ENCODE data around the gene SRGAP1. TPM values are rescaled to one million over a fixed set of nuclear protein-coding genes. Genes with fewer than 3 reads are reported as not detected.
"Not testable (repeated sequence)": the region's sequence is repeated elsewhere in the genome, so short reads cannot be mapped to it uniquely, and the experiment has no call there.

Gene SRGAP1
- total RNA-seq, 3 donors from 2014 or later (not counting 1 experiment from before 2014, with no cell fraction given): 0.10 to 0.49 (median 0.16) TPM

GRCh38 chr12:64010069-64010686, 165.7 kb downstream of the SRGAP1 start:
- no peaks in the 10 kb centered on the region for H3K4me1 Mint-ChIP-seq
- no peak overlapping the region for H3K4me3 Mint-ChIP-seq
- H3K9me3 Mint-ChIP-seq: no peaks in the 10 kb centered on the region
- Histone ChIP-seq H3K4me1 (ENCODE audit: control insufficient read depth, insufficient read depth, low read length) (no peaks in the 10 kb centered on the region), H3K27ac (ENCODE audit: low read length) (no peak overlapping the region), H3K4me3 (ENCODE audit: low read length) (no peak overlapping the region), H3K27me3 (ENCODE audit: control insufficient read depth, insufficient read depth, low read length) (no peaks in the 10 kb centered on the region), H3K36me3 (ENCODE audit: control insufficient read depth, insufficient read depth, low read length) (no peaks in the 10 kb centered on the region), H3K9me3 (ENCODE audit: control insufficient read depth, insufficient read depth, low read length) (no peaks in the 10 kb centered on the region)
- no peak for TF ChIP-seq CTCF (IDR thresholded peaks at IDR 0.05)
- H3K27ac Mint-ChIP-seq: no peak overlapping the region
- H3K36me3 Mint-ChIP-seq: no peaks in the 10 kb centered on the region
- intact Hi-C loops (cut with micrococcal nuclease): no loop called here
- WGBS (ENCODE audit: insufficient coverage): 99% methylated on average over 3 of the region's 4 CpGs
- ATAC-seq (no peak), DNase-seq (no peak)
- no peaks in the 10 kb centered on the region for H3K27me3 Mint-ChIP-seq (ENCODE audit: low read depth in 2 of 2)

- 90% methylated on average over 2 of the region's 5 CpGs for WGBS (ENCODE audit: insufficient coverage)
- Mint-ChIP-seq H3K36me3 (no peaks in the 10 kb centered on the region), H3K9me3 (no peaks in the 10 kb centered on the region), H3K4me3 (no peak overlapping the region), H3K27ac (no peak overlapping the region), H3K4me1 (no peaks in the 10 kb centered on the region), H3K27me3 (ENCODE audit: low read depth in 2 of 2) (no peaks in the 10 kb centered on the region)
- TF ChIP-seq CTCF (IDR thresholded peaks at IDR 0.05): no peak
- Histone ChIP-seq H3K4me1 (ENCODE audit: control insufficient read depth, insufficient read depth, low read length) (no peaks in the 10 kb centered on the region), H3K36me3 (ENCODE audit: control insufficient read depth, insufficient read depth, low read length) (no peaks in the 10 kb centered on the region), H3K27ac (ENCODE audit: low read length) (no peak overlapping the region), H3K4me3 (ENCODE audit: low read length) (no peak overlapping the region), H3K9me3 (ENCODE audit: control insufficient read depth, insufficient read depth, low read length) (no peaks in the 10 kb centered on the region), H3K27me3 (ENCODE audit: control insufficient read depth, insufficient read depth, low read length) (no peaks in the 10 kb centered on the region)
- DNase-seq: no peak
- intact Hi-C loops (cut with micrococcal nuclease): no loop called here
- no peak for ATAC-seq
Observed at GRCh38 chr12:64016521-64016920, 172.0 kb downstream of the SRGAP1 start.

- DNase-seq; H3K36me3 ChIP-seq (ENCODE audit: control insufficient read depth, insufficient read depth, low read length); H3K27me3 Mint-ChIP-seq (ENCODE audit: low read depth in 2 of 2); H3K36me3 Mint-ChIP-seq; ATAC-seq; H3K4me1 Mint-ChIP-seq; intact Hi-C loops (cut with micrococcal nuclease); H3K4me3 ChIP-seq (ENCODE audit: low read length); H3K4me1 ChIP-seq (ENCODE audit: control insufficient read depth, insufficient read depth, low read length); H3K27ac Mint-ChIP-seq; H3K9me3 ChIP-seq (ENCODE audit: control insufficient read depth, insufficient read depth, low read length); H3K9me3 Mint-ChIP-seq; H3K4me3 Mint-ChIP-seq; H3K27ac ChIP-seq (ENCODE audit: low read length); H3K27me3 ChIP-seq (ENCODE audit: control insufficient read depth, insufficient read depth, low read length): not testable (repeated sequence)
- WGBS (ENCODE audit: insufficient coverage): 82% methylated on average over 7 of the region's 8 CpGs
Observed at GRCh38 chr12:64018116-64018515, 173.6 kb downstream of the SRGAP1 start.

GRCh38 chr12:64018524-64018923, 174.0 kb downstream of the SRGAP1 start:
- no peaks in the 10 kb centered on the region for H3K4me1 ChIP-seq (ENCODE audit: control insufficient read depth, insufficient read depth, low read length)
- Mint-ChIP-seq H3K4me3 (no peak overlapping the region), H3K9me3 (no peaks in the 10 kb centered on the region), H3K27me3 (ENCODE audit: low read depth in 2 of 2) (no peaks in the 10 kb centered on the region), H3K27ac (no peak overlapping the region), H3K4me1 (no peaks in the 10 kb centered on the region), H3K36me3 (no peaks in the 10 kb centered on the region)
- intact Hi-C loops (cut with micrococcal nuclease): no loop called here
- DNase-seq (no peak), ATAC-seq (no peak)
- no peak overlapping the region for H3K4me3 ChIP-seq (ENCODE audit: low read length)
- no peak overlapping the region for H3K27ac ChIP-seq (ENCODE audit: low read length)
- no peak for TF ChIP-seq CTCF (IDR thresholded peaks at IDR 0.05)
- no peaks in the 10 kb centered on the region for H3K36me3 ChIP-seq (ENCODE audit: control insufficient read depth, insufficient read depth, low read length)
- no peaks in the 10 kb centered on the region for H3K27me3 ChIP-seq (ENCODE audit: control insufficient read depth, insufficient read depth, low read length)
- H3K9me3 ChIP-seq (ENCODE audit: control insufficient read depth, insufficient read depth, low read length): no peaks in the 10 kb centered on the region

Data from natural killer cell (primary cell).